Stimulated activated CD4-positive, alpha-beta T cell treated with anti-CD3 and anti-CD28 coated beads, Interleukin-4, amount 100 ng/mL, for 48 hours (primary cell): Measurements from ENCODE around the gene TM9SF1.

Experiments
- DNase-seq, 2 donors: peaks; one replicate each; pipeline ENCODE4 v3.0.0-alpha.2; 2020; ENCODE audit warnings: low read depth in 2 of 2

TM9SF1 gene, protein sequence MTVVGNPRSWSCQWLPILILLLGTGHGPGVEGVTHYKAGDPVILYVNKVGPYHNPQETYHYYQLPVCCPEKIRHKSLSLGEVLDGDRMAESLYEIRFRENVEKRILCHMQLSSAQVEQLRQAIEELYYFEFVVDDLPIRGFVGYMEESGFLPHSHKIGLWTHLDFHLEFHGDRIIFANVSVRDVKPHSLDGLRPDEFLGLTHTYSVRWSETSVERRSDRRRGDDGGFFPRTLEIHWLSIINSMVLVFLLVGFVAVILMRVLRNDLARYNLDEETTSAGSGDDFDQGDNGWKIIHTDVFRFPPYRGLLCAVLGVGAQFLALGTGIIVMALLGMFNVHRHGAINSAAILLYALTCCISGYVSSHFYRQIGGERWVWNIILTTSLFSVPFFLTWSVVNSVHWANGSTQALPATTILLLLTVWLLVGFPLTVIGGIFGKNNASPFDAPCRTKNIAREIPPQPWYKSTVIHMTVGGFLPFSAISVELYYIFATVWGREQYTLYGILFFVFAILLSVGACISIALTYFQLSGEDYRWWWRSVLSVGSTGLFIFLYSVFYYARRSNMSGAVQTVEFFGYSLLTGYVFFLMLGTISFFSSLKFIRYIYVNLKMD

DNA sequence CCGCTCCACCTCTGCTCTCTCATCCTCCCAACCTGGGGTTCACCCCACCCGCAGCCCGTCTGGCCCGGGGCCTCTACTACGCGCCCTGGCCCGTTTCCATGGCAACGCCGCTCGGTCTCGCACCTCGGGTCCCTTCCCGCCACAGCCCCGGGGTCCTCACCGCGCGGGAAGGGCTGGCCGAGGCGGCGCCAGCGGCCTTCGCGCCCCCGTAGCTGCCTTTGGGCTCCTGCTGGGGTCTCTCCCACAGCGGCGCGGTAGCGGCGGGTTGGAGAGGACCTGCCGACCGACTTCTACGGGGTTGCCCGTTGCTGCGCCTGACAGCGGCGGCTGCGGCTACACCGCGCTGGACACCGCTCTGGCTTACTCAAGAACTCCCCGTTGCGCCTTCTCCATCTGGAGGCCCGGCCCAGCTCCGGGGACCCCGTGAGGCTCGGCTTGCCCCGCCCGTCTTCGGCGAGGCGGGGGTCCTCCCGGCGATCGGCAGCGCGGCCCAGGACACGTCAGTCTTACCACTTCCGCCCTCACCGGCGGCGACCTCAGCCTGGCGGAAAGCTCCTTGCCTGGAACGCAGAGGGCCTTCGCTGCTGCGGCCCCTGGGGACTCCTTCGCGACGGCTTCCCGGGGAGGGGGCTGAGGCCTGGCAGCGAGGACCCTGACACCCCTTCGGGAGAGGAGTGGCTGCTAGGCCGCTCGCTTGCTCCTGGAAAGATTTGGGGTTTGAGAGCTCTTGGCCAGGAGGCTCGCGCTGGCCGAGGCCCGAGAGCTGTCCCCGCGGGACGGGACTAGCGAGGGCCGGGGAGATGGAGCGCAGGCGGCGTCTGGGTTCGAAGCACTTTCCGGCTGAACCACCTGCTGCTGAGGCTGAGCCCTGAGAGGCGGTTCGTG lies at the start of gene TM9SF1:
Gene TM9SF1, minus strand, starts transcription at position 256 of the 885 bp plus-strand sequence. CDS start 422 bp downstream, outside the sequence.
- peak; percentile 75 to 82 for DNase-seq

DNA sequence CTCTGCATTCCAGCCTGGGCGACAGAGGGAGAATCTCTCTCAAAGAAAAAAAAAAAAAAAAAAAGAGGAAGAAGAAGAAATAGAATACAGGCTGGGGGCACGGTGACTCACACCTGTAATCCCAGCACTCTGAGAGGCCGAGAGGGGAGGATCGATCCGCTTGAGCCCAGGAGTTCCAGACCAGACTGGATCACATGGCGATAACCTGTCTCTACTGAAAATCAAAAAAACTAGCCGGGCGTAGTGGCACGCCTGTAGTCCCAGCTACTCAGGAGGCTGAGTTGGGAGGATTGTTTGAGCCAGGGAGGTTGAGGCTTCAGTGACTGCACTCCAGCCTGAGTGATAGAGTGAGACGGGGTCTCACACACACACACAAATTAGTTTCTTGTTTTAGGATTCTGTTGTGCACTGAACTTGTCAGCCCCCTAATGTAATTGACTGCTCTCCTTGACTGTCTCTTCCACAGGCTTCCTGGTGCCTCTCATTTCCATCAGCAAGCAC lies 48.1 kb upstream of the TM9SF1 start:
- DNase-seq, result no peak

DNA sequence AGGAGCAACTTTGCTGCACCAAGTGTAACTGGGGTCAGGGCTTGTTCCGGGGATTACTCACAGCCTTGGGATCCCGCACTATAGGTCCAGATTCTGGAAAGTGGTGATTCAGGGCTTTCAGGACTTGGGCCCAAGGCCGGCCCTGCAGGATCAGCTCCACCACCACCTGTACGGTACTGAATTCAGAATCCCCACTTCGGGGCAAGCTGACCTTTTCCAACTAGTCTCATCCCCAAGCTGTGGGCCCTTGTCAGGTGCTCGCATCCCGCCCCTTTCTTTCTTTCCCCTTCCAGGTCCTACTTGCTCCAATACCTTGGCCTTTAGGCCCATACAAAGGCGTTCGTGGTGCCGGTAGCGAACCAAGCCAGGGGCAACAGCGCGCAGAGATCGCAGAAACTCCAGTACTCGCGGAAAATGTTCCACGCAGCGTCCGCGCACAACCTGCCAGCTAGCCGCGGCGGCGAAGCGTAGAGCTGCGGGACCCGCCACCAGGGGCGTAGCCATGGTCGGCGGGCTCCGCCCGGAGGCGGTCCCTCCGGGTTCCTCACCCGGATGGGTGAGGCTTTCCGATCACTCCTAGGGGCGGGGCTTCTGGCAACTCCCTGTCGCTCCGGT lies 46.7 kb upstream of the TM9SF1 start:
- peak; percentile 88 to 96 for DNase-seq

DNA sequence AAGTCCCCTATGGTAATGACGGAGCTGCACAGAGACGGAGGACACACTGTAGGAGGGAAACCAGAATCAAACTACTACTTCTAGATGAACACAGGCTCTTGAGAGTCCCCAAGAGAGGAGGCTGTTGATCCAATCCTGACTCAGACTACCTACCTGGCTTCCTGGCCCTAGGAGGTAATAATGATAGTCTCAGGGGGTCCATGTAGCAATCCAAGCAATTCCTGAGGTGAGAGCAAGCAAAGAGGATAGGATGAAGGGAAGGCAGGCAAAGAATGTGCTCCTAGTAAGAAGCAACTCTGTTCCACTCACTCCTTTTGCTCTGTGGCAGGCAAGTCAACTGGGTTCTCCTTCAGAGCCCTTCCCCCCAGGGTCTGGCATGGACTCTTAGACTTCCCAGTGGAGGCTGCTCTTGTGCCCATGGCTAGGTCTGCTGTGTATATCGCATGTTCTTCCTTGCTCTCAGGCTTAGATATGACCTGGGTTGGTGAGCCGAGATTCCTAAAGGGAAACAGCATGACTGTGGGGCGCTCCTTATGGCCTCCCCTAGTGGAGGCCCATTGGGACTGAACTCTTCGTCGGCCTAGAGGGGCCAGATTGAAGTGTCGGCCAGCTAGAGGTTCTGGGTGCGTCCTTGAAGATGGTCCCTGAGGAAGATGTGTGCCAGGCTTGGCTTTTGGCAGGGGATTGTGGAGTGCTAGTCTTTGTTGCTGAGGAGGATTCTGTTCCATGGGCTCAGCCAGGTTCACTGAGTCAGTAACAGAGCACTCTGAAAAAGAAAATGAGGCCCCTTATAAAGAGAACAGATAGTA lies 45.1 kb upstream of the TM9SF1 start:
- no peak for DNase-seq

DNA sequence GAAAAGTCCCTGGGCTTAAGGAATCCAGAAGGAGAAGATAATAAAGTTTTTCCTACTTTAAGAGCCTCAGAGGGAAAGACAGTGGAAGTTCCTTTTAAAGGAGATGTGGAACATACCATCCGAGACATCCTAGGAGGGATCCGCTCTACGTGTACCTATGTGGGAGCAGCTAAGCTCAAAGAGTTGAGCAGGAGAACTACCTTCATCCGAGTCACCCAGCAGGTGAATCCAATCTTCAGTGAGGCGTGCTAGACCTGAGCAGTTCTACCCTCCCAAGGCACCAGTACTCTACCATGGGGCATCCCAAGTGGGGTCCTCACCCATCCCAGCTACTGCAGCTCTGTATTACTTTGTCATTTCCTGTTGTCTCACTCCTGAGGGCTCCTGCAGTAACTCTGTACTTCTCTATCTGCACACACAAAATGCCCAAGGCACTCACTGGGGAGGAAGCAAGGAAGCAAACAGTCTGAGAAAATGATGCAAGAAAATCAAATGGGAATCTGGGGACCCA lies 43.3 kb upstream of the TM9SF1 start:
- DNase-seq, result no peak

DNA sequence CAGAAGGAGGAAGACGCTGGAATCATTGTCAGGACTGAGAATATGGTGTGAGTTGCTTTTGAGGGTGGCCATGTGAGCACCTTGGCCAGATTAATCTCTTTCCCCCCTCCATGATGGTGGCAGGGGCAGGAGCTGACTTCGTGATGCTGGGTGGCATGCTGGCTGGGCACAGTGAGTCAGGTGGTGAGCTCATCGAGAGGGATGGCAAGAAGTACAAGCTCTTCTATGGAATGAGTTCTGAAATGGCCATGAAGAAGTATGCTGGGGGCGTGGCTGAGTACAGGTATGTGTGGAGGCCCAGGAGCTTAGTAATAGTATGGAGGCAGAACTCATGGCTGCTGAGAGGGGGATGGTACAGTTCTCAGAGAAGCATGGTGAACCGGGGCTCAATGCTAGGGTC lies 42.9 kb upstream of the TM9SF1 start:
- no peak for DNase-seq

DNA sequence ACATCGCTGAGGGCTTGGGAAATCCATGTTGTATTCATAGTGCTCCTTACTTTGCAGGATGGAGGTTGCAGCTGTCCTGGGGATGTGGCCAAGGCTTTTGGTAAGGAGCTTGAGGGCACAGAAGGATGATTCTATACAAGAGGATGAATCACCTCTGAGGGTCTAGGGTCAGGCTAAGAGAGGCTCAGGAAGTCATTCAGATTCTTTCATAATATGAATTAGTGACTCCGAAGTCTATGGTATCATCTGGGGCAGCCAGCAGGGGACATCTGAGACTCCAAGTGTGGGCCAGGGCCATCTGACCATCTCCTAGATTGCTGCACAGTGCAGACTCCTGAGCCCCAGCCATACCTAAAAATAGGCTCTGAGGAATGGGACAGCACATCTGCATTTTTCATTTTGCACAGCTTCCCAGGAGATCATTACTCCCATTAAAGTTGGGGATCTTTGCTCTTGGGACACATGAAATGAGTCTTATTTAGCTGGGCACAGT lies 42.3 kb upstream of the TM9SF1 start:
- no peak for DNase-seq

DNA sequence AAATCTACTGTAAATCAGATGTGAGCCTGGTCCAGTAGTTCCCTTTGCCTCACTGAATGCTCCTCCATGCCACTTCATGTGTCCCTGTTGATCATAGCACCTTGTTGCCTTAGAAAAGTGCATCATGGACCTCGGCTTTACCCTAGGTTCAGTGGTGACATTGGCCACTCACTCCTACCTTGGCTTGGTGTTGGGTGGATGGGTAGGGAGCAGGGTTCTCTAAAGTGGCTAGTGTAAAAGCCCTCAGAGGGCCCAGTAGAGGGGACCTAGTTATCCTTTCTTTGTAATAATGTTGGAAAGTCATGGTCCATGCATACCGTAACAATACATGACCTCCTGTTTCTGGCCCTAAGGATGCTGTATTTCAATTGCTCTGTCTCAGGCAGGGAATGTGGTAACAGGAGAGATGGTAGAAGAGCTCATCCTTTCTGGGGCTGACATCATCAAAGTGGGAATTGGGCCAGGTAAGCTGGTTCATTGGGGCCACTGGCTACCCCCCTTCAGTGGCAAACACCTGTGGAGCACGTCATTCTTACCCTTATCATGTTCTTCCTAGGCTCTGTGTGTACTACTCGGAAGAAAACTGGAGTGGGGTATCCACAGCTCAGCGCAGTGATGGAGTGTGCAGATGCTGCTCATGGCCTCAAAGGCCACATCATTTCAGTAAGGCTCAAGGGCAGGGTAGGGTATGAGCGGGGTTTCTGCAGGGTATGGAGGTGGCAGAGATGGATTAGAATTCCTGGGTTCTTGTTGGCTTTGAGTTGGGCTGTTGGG lies 41.6 kb upstream of the TM9SF1 start:
- DNase-seq, result no peak

DNA sequence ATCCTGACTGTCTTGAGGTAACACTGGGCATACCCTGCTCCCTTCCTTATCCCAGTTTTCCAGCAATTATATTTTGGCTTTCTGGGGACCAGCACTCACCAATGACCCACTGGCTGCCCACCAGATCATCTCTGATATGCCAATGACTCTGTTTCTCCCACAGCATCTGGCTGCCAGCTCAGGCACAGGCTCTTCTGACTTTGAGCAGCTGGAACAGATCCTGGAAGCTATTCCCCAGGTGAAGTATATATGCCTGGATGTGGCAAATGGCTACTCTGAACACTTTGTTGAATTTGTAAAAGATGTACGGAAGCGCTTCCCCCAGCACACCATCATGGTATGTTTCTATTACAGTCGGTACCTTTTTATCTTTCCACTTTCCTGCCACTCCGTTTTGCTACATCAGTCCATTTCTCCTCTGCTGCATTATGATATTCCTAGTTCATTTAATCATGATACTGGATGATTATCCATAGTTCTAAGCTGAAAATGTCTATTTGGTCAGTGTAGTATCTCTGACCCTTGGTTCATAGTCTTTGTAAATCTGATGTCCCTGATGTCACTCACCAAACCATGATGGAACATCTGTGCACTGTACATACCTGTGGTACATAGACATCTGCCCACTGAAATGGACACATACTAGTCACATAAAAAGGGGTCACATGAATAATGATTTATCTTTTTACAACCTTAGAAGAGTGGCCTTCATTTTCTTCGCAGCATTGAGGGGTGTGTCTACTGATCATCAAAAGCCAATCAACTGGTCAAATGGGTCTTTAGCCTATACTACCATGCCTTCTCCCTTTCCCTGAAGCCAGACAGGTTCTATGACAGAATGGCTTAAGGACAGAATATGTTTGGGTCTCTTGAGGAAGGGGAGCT lies 40.8 kb upstream of the TM9SF1 start:
- no peak for DNase-seq

DNA sequence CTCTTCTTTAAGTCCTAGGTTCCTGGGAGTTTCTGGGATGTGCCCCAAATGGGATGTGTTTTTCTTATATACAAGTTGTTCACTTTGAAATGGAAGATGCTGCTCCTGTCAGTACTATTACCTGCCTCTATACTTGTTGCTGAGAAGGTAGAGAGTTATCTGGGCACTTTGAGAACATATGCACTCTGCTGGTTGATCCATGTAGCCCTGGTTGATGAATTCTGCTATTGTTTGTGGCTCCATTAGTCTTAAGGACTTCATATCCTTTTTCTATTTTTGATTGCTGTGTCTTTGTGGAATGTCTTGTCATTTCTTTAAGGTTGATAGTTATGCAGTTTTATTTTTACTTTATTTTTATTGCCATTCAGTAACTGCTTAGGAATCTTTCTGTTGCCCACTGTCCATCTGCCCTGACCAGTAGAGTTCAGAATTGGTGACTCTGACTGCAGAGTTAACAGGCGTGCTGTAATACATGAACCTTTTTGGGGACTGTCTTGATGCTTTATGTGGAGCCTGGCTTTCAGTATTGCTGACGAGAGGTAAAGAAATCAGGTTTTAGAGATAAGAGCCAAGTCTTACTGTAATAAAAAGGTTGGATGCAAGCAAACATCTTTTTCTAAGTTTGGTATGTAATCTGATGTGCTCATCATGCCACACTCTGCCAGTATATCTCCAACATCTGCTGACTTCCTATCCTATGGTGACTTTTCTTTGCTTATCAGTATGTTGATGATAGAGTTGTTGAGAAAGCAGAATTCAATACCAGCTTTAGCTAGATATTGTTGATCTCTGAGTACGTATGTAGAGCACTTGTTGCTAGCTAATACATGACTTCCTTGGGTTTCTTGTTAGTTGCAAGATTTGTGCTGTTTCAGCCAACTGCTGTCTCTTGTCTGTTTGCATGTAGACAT lies 39.1 kb upstream of the TM9SF1 start:
- no peak for DNase-seq

DNA sequence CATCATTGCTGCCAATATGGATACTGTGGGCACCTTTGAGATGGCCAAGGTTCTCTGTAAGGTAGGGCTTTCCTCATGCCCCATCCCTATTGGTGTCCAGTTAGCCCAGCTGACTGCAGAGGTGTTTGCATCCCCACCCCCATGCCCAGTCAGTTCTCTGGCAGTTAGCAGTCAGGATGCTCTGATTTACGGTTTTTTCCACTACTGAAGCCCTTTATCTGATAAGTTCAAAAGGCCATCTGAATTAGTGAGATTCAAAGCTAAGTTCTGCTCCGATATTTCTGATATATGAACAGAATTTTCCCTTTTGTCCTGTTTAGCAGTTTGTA lies 38.3 kb upstream of the TM9SF1 start:
- DNase-seq, result no peak

DNA sequence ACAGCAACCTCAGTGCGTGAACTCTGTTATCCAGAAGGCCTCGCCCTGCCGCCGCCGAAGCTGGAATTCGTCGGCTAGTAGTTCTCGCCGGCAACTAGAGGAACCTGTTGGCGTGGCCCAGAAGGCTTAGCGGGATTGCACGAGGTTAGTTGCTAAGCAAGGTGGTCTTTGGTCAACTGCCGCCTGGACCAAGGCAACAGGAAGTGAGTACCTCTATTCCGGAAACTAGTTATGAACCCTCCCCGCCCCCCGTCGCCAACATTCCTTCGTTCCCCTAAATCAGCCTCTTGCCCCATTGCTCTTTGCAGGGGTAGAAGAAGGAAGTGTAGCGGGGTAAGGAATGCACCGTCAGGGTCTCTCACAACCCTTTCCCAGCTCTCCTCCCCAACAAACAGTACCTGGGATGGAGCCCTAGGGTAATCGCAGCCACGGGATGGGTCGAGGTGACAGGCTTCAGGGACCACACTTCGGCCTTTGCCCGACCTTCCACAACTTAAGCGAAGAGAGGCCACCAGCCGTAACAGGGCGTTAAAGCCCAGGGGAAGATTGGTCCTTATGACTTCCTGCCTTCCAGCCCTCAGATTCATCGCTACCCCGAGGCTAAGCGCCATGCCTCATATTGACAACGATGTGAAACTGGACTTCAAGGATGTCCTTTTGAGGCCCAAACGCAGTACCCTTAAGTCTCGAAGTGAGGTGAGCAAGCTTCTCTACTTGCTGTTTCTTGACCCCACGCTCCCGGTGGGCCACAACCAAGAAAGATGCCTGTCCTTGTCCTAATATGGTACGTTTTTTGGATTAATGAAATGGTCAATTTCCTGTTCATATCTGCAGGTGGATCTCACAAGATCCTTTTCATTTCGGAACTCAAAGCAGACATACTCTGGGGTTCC lies 37.6 kb upstream of the TM9SF1 start, which contains the start of gene GMPR2:
Gene GMPR2, plus strand, starts transcription at position 285 of the 893 bp plus-strand sequence. Its CDS starts 325 bp downstream, at position 610.
- DNase-seq, result no peak

DNA sequence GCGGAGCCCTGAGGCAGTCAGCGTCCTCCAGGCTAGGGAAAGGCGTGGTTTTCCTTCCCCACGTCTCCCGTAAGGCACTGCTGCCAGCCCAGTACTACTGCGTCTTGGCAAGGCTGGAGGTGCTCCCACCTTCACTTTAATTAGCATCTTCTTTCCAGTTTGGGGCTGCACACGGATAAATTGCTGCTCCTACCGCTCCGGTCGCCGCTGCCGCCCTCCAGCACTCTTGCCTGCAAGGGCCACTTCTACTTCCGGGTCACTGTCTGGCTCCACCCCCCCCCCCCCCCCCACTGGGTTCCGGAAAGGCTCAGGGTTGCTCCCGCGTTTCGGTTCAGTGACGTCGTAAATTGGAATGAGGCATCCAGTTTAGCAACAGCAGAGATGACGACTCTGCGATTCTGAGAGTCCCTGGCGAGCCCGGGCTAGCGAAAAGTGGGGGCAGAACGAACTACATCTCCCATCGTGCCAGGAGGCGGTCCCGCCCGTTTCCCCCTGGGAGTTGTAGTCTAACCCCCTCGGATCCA lies 36.9 kb upstream of the TM9SF1 start, which contains the start of gene NEDD8:
Gene NEDD8, minus strand, starts transcription at position 247 of the 524 bp plus-strand sequence. Its CDS starts 100 bp downstream, at position 147.
- peak; percentile 83 to 91 for DNase-seq

DNA sequence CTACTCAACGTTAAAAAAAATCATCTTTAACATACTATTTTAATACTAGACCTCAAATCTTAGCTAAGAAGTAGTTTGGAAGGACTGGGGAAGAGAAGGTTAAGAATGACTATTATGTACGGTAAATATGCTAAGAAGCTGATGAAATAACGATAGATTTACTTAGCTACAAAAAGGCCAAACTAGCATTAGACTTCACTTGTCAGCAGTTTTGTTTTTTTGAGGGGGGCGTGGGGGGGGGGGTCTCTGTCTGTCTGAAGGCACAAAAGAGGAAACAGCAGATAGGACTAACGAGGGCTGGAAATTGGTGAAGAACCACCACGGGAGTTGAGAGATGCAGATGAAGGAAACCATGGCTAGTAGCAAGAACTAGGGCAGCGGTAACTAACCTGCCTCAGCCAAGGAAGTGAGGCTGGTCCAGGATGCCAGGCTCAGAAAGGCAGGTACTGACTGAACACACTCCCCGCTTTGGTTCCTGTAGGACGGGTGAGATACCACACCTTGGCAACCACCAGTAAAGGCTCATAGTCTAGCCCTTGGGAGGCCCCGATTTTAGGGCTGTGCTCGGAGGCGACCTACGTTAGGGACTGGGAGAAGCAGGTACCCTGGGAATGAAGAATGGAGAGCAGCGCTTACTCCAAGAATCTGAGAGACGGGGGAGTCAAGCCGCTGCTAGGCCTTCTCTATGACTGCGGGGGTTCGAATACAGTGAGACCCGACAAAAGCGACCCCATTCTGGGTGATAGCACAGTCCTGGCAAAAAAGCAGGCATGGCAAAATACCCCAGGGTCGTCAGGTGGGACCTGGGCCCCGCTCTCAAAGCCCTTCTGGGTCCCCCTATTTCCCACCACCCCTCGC lies 36.3 kb upstream of the TM9SF1 start:
- no peak for DNase-seq

DNA sequence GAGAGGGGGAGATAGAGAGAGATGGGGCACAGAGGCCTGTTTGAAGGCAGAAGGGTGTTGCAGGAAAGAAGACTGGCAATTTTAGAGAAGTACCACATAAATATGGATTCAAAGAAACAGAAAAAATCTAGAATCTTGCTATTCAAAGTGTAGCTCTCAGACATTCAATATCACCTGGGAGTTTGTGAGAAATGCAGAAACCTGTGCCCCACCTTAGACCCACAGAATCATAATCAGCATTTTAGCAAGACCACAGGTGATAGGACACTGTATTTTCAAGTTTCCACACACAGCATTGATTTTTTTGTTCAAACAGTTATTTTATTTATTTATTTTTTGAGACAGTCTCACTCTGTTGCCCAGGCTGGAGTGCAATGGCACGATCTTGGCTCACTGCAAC lies 33.7 kb upstream of the TM9SF1 start:
- DNase-seq, result no peak
